HEK293 (cell line): ENCODE results near the gene RABEPK.
"Not testable (repeated sequence)": the region's sequence is repeated elsewhere in the genome, so short reads cannot be mapped to it uniquely, and the experiment has no call there.

Experiments used
- CTCF ChIA-PET: fragments of 350-600 bp; formaldehyde crosslinking; extraction: SDS; loops from one replicate; lab custom pipeline; 2021; ENCODE audit warnings: antibody characterized with exemption; lab: Yijun Ruan, JAX
- POLR2A ChIA-PET: fragments of 300-600 bp; formaldehyde crosslinking; extraction: SDS; loops from one replicate; lab custom pipeline; 2020; ENCODE audit warnings: antibody characterized with exemption, inconsistent platforms; lab: Yijun Ruan, JAX
- H3K27ac ChIP-seq: fragments of 200-500 bp; sonication (Bioruptor generic); 2 replicates; pipeline ENCODE4 v1.5.1; 2014; ENCODE audit warnings: low read depth, low read length, control low read depth, inconsistent platforms; ENCODE audit errors: extremely low read depth
- H3K36me3 ChIP-seq, 2 experiments: fragments of 200-500 bp in 1 of 2; sonication (Bioruptor generic) in 1 of 2; 1 replicate in 1 of 2; 2 replicates in 1 of 2; pipeline ENCODE4 v1.5.1; 2014 to 2017; ENCODE audit warnings: inconsistent platforms in 2 of 2, low read length in 2 of 2; ENCODE audit not compliant: control insufficient read depth in 2 of 2, insufficient read depth in 1 of 2
- H3K4me1 ChIP-seq: fragments of 200-500 bp; sonication (Bioruptor generic); 2 replicates; pipeline ENCODE4 v1.5.1; 2014; ENCODE audit warnings: mild to moderate bottlenecking, low read length, inconsistent platforms; ENCODE audit not compliant: control insufficient read depth, insufficient read depth
- H3K4me3 ChIP-seq: 2 replicates; pipeline ENCODE4 v1.5.1; 2011; ENCODE audit warnings: low read depth, mild to moderate bottlenecking, control low read depth, low read length, moderate library complexity
- H3K9me3 ChIP-seq: fragments of 200-500 bp; sonication (Bioruptor generic); 2 replicates; pipeline ENCODE4 v1.5.1; 2014; ENCODE audit warnings: low read depth, low read length, inconsistent platforms; ENCODE audit not compliant: control insufficient read depth, insufficient read depth
- IKZF3 ChIP-seq: fragments of 450-650 bp; IDR thresholded peaks from 2 replicates; pipeline ENCODE4 v1.5.0; 2018; ENCODE audit warnings: missing biosample characterization, mild to moderate bottlenecking, missing genetic modification characterization, moderate library complexity
- KLF16 ChIP-seq: fragments of 450-650 bp; formaldehyde crosslinking; IDR thresholded peaks from 2 replicates; pipeline ENCODE4 v1.5.1; 2017; ENCODE audit warnings: missing biosample characterization, missing genetic modification characterization
- KLF7 ChIP-seq: fragments of 450-650 bp; formaldehyde crosslinking; IDR thresholded peaks from 2 replicates; pipeline ENCODE4 v1.5.1; 2016; ENCODE audit warnings: missing biosample characterization, missing genetic modification characterization, borderline replicate concordance
- YY2 ChIP-seq: fragments of 450-650 bp; formaldehyde crosslinking; IDR thresholded peaks from 2 replicates; pipeline ENCODE4 v1.5.1; 2016; ENCODE audit warnings: missing biosample characterization, missing genetic modification characterization
- ZBTB26 ChIP-seq: fragments of 450-650 bp; formaldehyde crosslinking; optimal IDR thresholded peaks from 2 replicates; pipeline ENCODE3; 2016; ENCODE audit warnings: missing biosample characterization, mild to moderate bottlenecking, missing genetic modification characterization
- ZNF121 ChIP-seq: fragments of 450-650 bp; formaldehyde crosslinking; IDR thresholded peaks from 2 replicates; pipeline ENCODE4 v1.5.1; 2016; ENCODE audit warnings: missing biosample characterization, missing genetic modification characterization
- ZNF19 ChIP-seq: fragments of 450-650 bp; formaldehyde crosslinking; IDR thresholded peaks from 2 replicates; pipeline ENCODE4; 2016; ENCODE audit warnings: missing biosample characterization, missing genetic modification characterization, low read depth
- ZNF211 ChIP-seq: fragments of 450-650 bp; formaldehyde crosslinking; IDR thresholded peaks from 2 replicates; pipeline ENCODE4 v1.5.1; 2016; ENCODE audit warnings: low read depth, missing biosample characterization, missing genetic modification characterization
- ZNF280C ChIP-seq: fragments of 450-650 bp; formaldehyde crosslinking; IDR thresholded peaks from 2 replicates; pipeline ENCODE4 v1.5.1; 2016; ENCODE audit warnings: missing biosample characterization, missing genetic modification characterization
- ZNF404 ChIP-seq: fragments of 450-650 bp; formaldehyde crosslinking; IDR thresholded peaks from 2 replicates; pipeline ENCODE4 v1.5.1; 2017; ENCODE audit warnings: missing biosample characterization, missing genetic modification characterization
- ZNF513 ChIP-seq: fragments of 450-650 bp; IDR thresholded peaks from 2 replicates; pipeline ENCODE4 v1.5.1; 2018; ENCODE audit warnings: missing biosample characterization, missing genetic modification characterization
- ZNF600 ChIP-seq: fragments of 450-650 bp; formaldehyde crosslinking; IDR thresholded peaks from 2 replicates; pipeline ENCODE4 v1.5.1; 2016; ENCODE audit warnings: missing biosample characterization, missing genetic modification characterization
- ZNF670 ChIP-seq: fragments of 450-650 bp; formaldehyde crosslinking; IDR thresholded peaks from 2 replicates; pipeline ENCODE4 v1.5.1; 2016; ENCODE audit warnings: missing biosample characterization, missing genetic modification characterization, low read depth
- ZNF701 ChIP-seq: fragments of 450-650 bp; formaldehyde crosslinking; IDR thresholded peaks from 2 replicates; pipeline ENCODE4 v1.5.1; 2016; ENCODE audit warnings: missing biosample characterization, missing genetic modification characterization

The RABEPK gene

GRCh38 chr9:125161284-125161918, 38.9 kb upstream of the RABEPK start:
- Histone ChIP-seq H3K27ac (no peak overlapping the region), H3K9me3 (no peaks in the 10 kb centered on the region), H3K4me1 (no peaks in the 10 kb centered on the region)
- POLR2A ChIA-PET = interaction anchor here (0.6 to 0.7 kb wide), 3 partner anchors 18 to 241 kb away, joined by 3 to 7 read pairs (median 5); partner anchors contain the start of gene SCAI
- TF ChIP-seq ZNF211 (tag by site-specific recombination) = no peak
- TF ChIP-seq YY2 (tag by site-specific recombination) = no peak
- no peak for TF ChIP-seq ZNF280C (tag by site-specific recombination)
- TF ChIP-seq KLF16 (tag by site-specific recombination) = no peak
- TF ChIP-seq ZNF701 (tag by site-specific recombination) = no peak
- no peak for TF ChIP-seq ZNF19
- TF ChIP-seq KLF7 (tag by site-specific recombination) = no peak
- TF ChIP-seq ZNF404 = no peak
- TF ChIP-seq, all 188 proteins: peak for 0
- Histone ChIP-seq H3K36me3 (peaks cover 0 to 20% of the 10 kb centered on the region in 2 experiments; a peak in 2 of 3 replicates), H3K4me3 (no peak overlapping the region)
- CTCF ChIA-PET = interaction anchor here (1.2 kb wide), 1 partner anchor 18 kb away, joined by 5 read pairs; the partner anchor contains the start of gene SCAI

- not testable (repeated sequence) for H3K27ac ChIP-seq, H3K9me3 ChIP-seq, H3K4me3 ChIP-seq, H3K4me1 ChIP-seq
- CTCF ChIA-PET = interaction anchor here (1.5 kb wide), 1 partner anchor 8 kb away, joined by 4 read pairs; no protein-coding TSS in a partner anchor
- H3K36me3 ChIP-seq = peaks cover 0 to 11% of the 10 kb centered on the region in 2 experiments; a peak in 2 of 3 replicates
- POLR2A ChIA-PET = interaction anchor here (1.2 kb wide), 1 partner anchor 79 kb away, joined by 3 read pairs; no protein-coding TSS in a partner anchor
Observed at GRCh38 chr9:125162891-125163290, 37.5 kb upstream of the RABEPK start.

GRCh38 chr9:125166762-125167161, 33.6 kb upstream of the RABEPK start:
- Histone ChIP-seq H3K36me3 (peaks cover 0 to 24% of the 10 kb centered on the region in 2 experiments), H3K9me3 (no peaks in the 10 kb centered on the region)
- CTCF ChIA-PET = no interaction called here
- peak; percentile 68; the same call in 1 of the 2 replicates for TF ChIP-seq ZNF121 (tag by site-specific recombination)
- no peak for TF ChIP-seq ZNF600 (tag by site-specific recombination)
- TF ChIP-seq ZNF670 (tag by site-specific recombination) = no peak
- TF ChIP-seq, all 188 proteins: peak for 1
- Histone ChIP-seq H3K4me3 (no peak overlapping the region), H3K27ac (no peak overlapping the region), H3K4me1 (no peaks in the 10 kb centered on the region)
- POLR2A ChIA-PET = no interaction called here

- no peak for TF ChIP-seq ZNF513 (tag by site-specific recombination)
- no peak for TF ChIP-seq IKZF3 (tag by site-specific recombination)
- no peak for TF ChIP-seq ZBTB26 (tag by site-specific recombination)
- TF ChIP-seq ZNF670 (tag by site-specific recombination) = no peak
- CTCF ChIA-PET = interaction anchor here (0.6 to 0.7 kb wide), 2 partner anchors 21 to 353 kb away, joined by 3 read pairs; no protein-coding TSS in a partner anchor
Observed at GRCh38 chr9:125169895-125170294, 30.4 kb upstream of the RABEPK start.

More at GRCh38 chr9:125169895-125170294, 30.4 kb upstream of the RABEPK start:
- H3K27ac ChIP-seq = no peak overlapping the region
- H3K4me3 ChIP-seq = no peak overlapping the region
- H3K36me3 ChIP-seq = peaks cover 0 to 24% of the 10 kb centered on the region in 2 experiments
- no peaks in the 10 kb centered on the region for H3K4me1 ChIP-seq
- POLR2A ChIA-PET = interaction anchor here (0.6 to 0.8 kb wide), 2 partner anchors 71 to 193 kb away, joined by 3 read pairs; partner anchors contain the start of gene HSPA5
- no peaks in the 10 kb centered on the region for H3K9me3 ChIP-seq
